Dermis blood vessel endothelial cell (primary cell): ENCODE data around the gene NANS. TPM values are rescaled to one million over a fixed set of nuclear protein-coding genes. Genes with fewer than 3 reads are reported as not detected.
"Not testable (repeated sequence)": the region's sequence is repeated elsewhere in the genome, so short reads cannot be mapped to it uniquely, and the experiment has no call there.

Experiments used
- DNase-seq: peaks from one replicate; pipeline ENCODE4 v3.0.0; 2010
- total RNA-seq: library from RNA; depleted of rRNA; stranded (reverse); fragments of >200 nt; gene quantifications from 2 replicates; pipeline ENCODE4 v1.2.3, GENCODE V29; 2014

Gene NANS
- 106 and 139 TPM in 2 replicates for total RNA-seq

GRCh38 chr9:98056269-98057137, at the start of gene NANS:
TSS of gene NANS (plus strand) at chr9:98056732. CDS start at chr9:98056809, 77 bp downstream.
- peak; percentile 98 for DNase-seq

GRCh38 chr9:98007251-98007928, 49.1 kb upstream of the NANS start:
- DNase-seq: peak; percentile 78

- DNase-seq: no peak
Observed at GRCh38 chr9:98008764-98009163, 47.8 kb upstream of the NANS start.

GRCh38 chr9:98009437-98009836, 47.1 kb upstream of the NANS start:
- no peak for DNase-seq

- DNase-seq: peak; percentile 96
Observed at GRCh38 chr9:98009936-98010335, 46.6 kb upstream of the NANS start.

- DNase-seq: peak; percentile 89
Observed at GRCh38 chr9:98010445-98010844, 46.1 kb upstream of the NANS start.

- no peak for DNase-seq
Observed at GRCh38 chr9:98011122-98011521, 45.4 kb upstream of the NANS start.

GRCh38 chr9:98016137-98016680, 40.3 kb upstream of the NANS start:
- DNase-seq: no peak

GRCh38 chr9:98017306-98017705, 39.2 kb upstream of the NANS start:
- no peak for DNase-seq

GRCh38 chr9:98018347-98018746, 38.2 kb upstream of the NANS start:
- no peak for DNase-seq

GRCh38 chr9:98019098-98019497, 37.4 kb upstream of the NANS start:
- DNase-seq: no peak

GRCh38 chr9:98019869-98020268, 36.7 kb upstream of the NANS start:
- not testable (repeated sequence) for DNase-seq

GRCh38 chr9:98020476-98021145, 35.9 kb upstream of the NANS start:
- DNase-seq: no peak

- DNase-seq: peak; percentile 24
Observed at GRCh38 chr9:98021306-98022040, 35.1 kb upstream of the NANS start.

GRCh38 chr9:98022447-98022846, 34.1 kb upstream of the NANS start:
- DNase-seq: peak; percentile 74

GRCh38 chr9:98024702-98025101, 31.8 kb upstream of the NANS start:
- no peak for DNase-seq

- DNase-seq: no peak
Observed at GRCh38 chr9:98031169-98031568, 25.4 kb upstream of the NANS start.

GRCh38 chr9:98031935-98032334, 24.6 kb upstream of the NANS start:
- DNase-seq: no peak

- DNase-seq: peak; percentile 93
Observed at GRCh38 chr9:98034593-98035546, 21.7 kb upstream of the NANS start.

- peak; percentile 66 for DNase-seq
Observed at GRCh38 chr9:98037357-98037756, 19.2 kb upstream of the NANS start.

- DNase-seq: no peak
Observed at GRCh38 chr9:98038958-98039357, 17.6 kb upstream of the NANS start.
